Chondrocyte (in vitro differentiated cells): Measurements from ENCODE around the gene MRC2. TPM values are rescaled to one million over a fixed set of nuclear protein-coding genes. Genes with fewer than 3 reads are reported as not detected.
A peak's percentile ranks its signal among the peaks of the same experiment; 100 is the strongest.

Source experiments
- DNase-seq: peaks from one replicate; pipeline ENCODE4 v3.0.0; 2021; ENCODE audit warnings: mixed read lengths, low spot score
- H3K27ac Mint-ChIP-seq: one replicate; pipeline ENCODE4 v1.8.0; 2021; ENCODE audit warnings: mild to moderate bottlenecking, moderate library complexity, mixed read lengths; ENCODE audit not compliant: unreplicated experiment
- H3K27me3 Mint-ChIP-seq: 2 replicates; pipeline ENCODE4 v1.8.0; 2021; ENCODE audit warnings: low read depth, mixed read lengths
- H3K36me3 Mint-ChIP-seq: 2 replicates; pipeline ENCODE4 v1.8.0; 2021; ENCODE audit warnings: low read depth, mixed read lengths
- H3K4me1 Mint-ChIP-seq: 2 replicates; pipeline ENCODE4 v1.8.0; 2021; ENCODE audit warnings: low read depth, mild to moderate bottlenecking, mixed read lengths
- H3K4me3 Mint-ChIP-seq: one replicate; pipeline ENCODE4 v1.8.0; 2021; ENCODE audit warnings: mild to moderate bottlenecking, moderate library complexity, mixed read lengths; ENCODE audit not compliant: unreplicated experiment
- H3K9me3 Mint-ChIP-seq: 2 replicates; pipeline ENCODE4 v1.8.0; 2021; ENCODE audit warnings: low read depth, mixed read lengths
- CTCF ChIP-seq: fragments of 200-600 bp; sonication (generic); IDR thresholded peaks from 2 replicates; pipeline ENCODE4 v1.5.0; 2021; ENCODE audit warnings: antibody characterized with exemption, mild to moderate bottlenecking, moderate library complexity
- total RNA-seq: library from RNA; stranded (reverse); gene quantifications from 3 replicates; pipeline ENCODE4 v1.2.1, GENCODE V29; 2021

MRC2 gene
- total RNA-seq, 1 donor from 2014 or later = 353 TPM

GRCh38 chr17:62671553-62671952 lies 44.1 kb downstream of the MRC2 start:
- Mint-ChIP-seq H3K4me3 (no peak overlapping the region), H3K27me3 (no peaks in the 10 kb centered on the region), H3K9me3 (no peaks in the 10 kb centered on the region), H3K27ac (peak overlapping the region; percentile 33), H3K36me3 (peaks cover 24% of the 10 kb centered on the region), H3K4me1 (peaks cover 11% of the 10 kb centered on the region)
- no peak for DNase-seq
- TF ChIP-seq CTCF = no peak

GRCh38 chr17:62672957-62673356 lies 45.5 kb downstream of the MRC2 start:
- H3K36me3 Mint-ChIP-seq = peaks cover 22% of the 10 kb centered on the region
- H3K4me3 Mint-ChIP-seq = no peak overlapping the region
- no peak overlapping the region for H3K27ac Mint-ChIP-seq
- no peaks in the 10 kb centered on the region for H3K27me3 Mint-ChIP-seq
- TF ChIP-seq CTCF = no peak
- H3K4me1 Mint-ChIP-seq = peaks cover 11% of the 10 kb centered on the region
- H3K9me3 Mint-ChIP-seq = no peaks in the 10 kb centered on the region
- DNase-seq = no peak

- TF ChIP-seq CTCF = no peak
- H3K9me3 Mint-ChIP-seq = no peaks in the 10 kb centered on the region
- H3K4me1 Mint-ChIP-seq = peaks cover 11% of the 10 kb centered on the region
- no peak overlapping the region for H3K4me3 Mint-ChIP-seq
- DNase-seq = no peak
- no peaks in the 10 kb centered on the region for H3K27me3 Mint-ChIP-seq
- peak overlapping the region; percentile 51 for H3K27ac Mint-ChIP-seq
- H3K36me3 Mint-ChIP-seq = peaks cover 18% of the 10 kb centered on the region
Measured at GRCh38 chr17:62673614-62674362, 46.3 kb downstream of the MRC2 start.

- TF ChIP-seq CTCF = no peak
- Mint-ChIP-seq H3K27ac (no peak overlapping the region), H3K4me1 (peaks cover 11% of the 10 kb centered on the region), H3K4me3 (no peak overlapping the region), H3K36me3 (peaks cover 17% of the 10 kb centered on the region), H3K9me3 (no peaks in the 10 kb centered on the region), H3K27me3 (no peaks in the 10 kb centered on the region)
- no peak for DNase-seq
Measured at GRCh38 chr17:62674363-62674739, 46.9 kb downstream of the MRC2 start.

- H3K36me3 Mint-ChIP-seq = peaks cover 17% of the 10 kb centered on the region
Measured at GRCh38 chr17:62674841-62675240, 47.4 kb downstream of the MRC2 start.

More at GRCh38 chr17:62674841-62675240, 47.4 kb downstream of the MRC2 start:
- H3K4me3 Mint-ChIP-seq = no peak overlapping the region
- no peak for TF ChIP-seq CTCF
- DNase-seq = no peak
- no peaks in the 10 kb centered on the region for H3K9me3 Mint-ChIP-seq
- no peaks in the 10 kb centered on the region for H3K27me3 Mint-ChIP-seq
- no peak overlapping the region for H3K27ac Mint-ChIP-seq
- peaks cover 11% of the 10 kb centered on the region for H3K4me1 Mint-ChIP-seq
